ENCODE results near the gene VAMP4.
"Not testable (repeated sequence)": the region's sequence is repeated elsewhere in the genome, so short reads cannot be mapped to it uniquely, and the experiment has no call there.

VAMP4 gene

GRCh38 chr1:171739656-171740055 is 2.2 kb downstream of the VAMP4 start:
- peaks cover 12% of the 10 kb centered on the region for H3K36me3 ChIP-seq (ENCODE audit: insufficient read depth, insufficient read length, low read length)
- TF ChIP-seq ZNF274 (IDR thresholded peaks at IDR 0.05; ENCODE audit: low read depth, low read length) (no peak), SUZ12 (IDR thresholded peaks at IDR 0.05; ENCODE audit: extremely low read depth, insufficient read depth, insufficient read length) (no peak), YY1 (IDR thresholded peaks at IDR 0.05; ENCODE audit: insufficient read depth, insufficient read length) (no peak)
- H3K4me3 ChIP-seq (ENCODE audit: insufficient read length, low read depth) = no peak overlapping the region
- H3K9me3 ChIP-seq (ENCODE audit: insufficient read depth, low read length) = no peaks in the 10 kb centered on the region
- no peaks in the 10 kb centered on the region for H3K4me1 ChIP-seq (ENCODE audit: insufficient read depth, insufficient read length)
- no peaks in the 10 kb centered on the region for H3K27me3 ChIP-seq (ENCODE audit: insufficient read depth, insufficient read length)
- no peak for DNase-seq (ENCODE audit: low read depth, low spot score)
- no peak overlapping the region for H3K9ac ChIP-seq (ENCODE audit: insufficient read length, low read depth)

GRCh38 chr1:171738911-171739310 is 3.0 kb downstream of the VAMP4 start:
- Histone ChIP-seq H3K36me3 (ENCODE audit: insufficient read depth, insufficient read length, low read length) (peaks cover 12% of the 10 kb centered on the region), H3K4me3 (ENCODE audit: insufficient read length, low read depth) (no peak overlapping the region), H3K9me3 (ENCODE audit: insufficient read depth, low read length) (no peaks in the 10 kb centered on the region), H3K9ac (ENCODE audit: insufficient read length, low read depth) (no peak overlapping the region), H3K27me3 (ENCODE audit: insufficient read depth, insufficient read length) (no peaks in the 10 kb centered on the region), H3K4me1 (ENCODE audit: insufficient read depth, insufficient read length) (no peaks in the 10 kb centered on the region)
- TF ChIP-seq SUZ12 (IDR thresholded peaks at IDR 0.05; ENCODE audit: extremely low read depth, insufficient read depth, insufficient read length) = no peak
- TF ChIP-seq ZNF274 (IDR thresholded peaks at IDR 0.05; ENCODE audit: low read depth, low read length) = no peak
- TF ChIP-seq YY1 (IDR thresholded peaks at IDR 0.05; ENCODE audit: insufficient read depth, insufficient read length) = no peak
- no peak for DNase-seq (ENCODE audit: low read depth, low spot score)

GRCh38 chr1:171736196-171736595 is 5.7 kb downstream of the VAMP4 start:
- H3K27me3 ChIP-seq (ENCODE audit: insufficient read depth, insufficient read length) = no peaks in the 10 kb centered on the region
- no peak for DNase-seq (ENCODE audit: low read depth, low spot score)
- H3K4me1 ChIP-seq (ENCODE audit: insufficient read depth, insufficient read length) = no peaks in the 10 kb centered on the region
- peaks cover 15% of the 10 kb centered on the region for H3K36me3 ChIP-seq (ENCODE audit: insufficient read depth, insufficient read length, low read length)
- no peak overlapping the region for H3K4me3 ChIP-seq (ENCODE audit: insufficient read length, low read depth)
- no peak overlapping the region for H3K9ac ChIP-seq (ENCODE audit: insufficient read length, low read depth)
- no peaks in the 10 kb centered on the region for H3K9me3 ChIP-seq (ENCODE audit: insufficient read depth, low read length)
- TF ChIP-seq ZNF274 (IDR thresholded peaks at IDR 0.05; ENCODE audit: low read depth, low read length) = no peak
- no peak for TF ChIP-seq YY1 (IDR thresholded peaks at IDR 0.05; ENCODE audit: insufficient read depth, insufficient read length)
- TF ChIP-seq SUZ12 (IDR thresholded peaks at IDR 0.05; ENCODE audit: extremely low read depth, insufficient read depth, insufficient read length) = no peak

GRCh38 chr1:171730052-171730451 is 11.8 kb downstream of the VAMP4 start:
- Histone ChIP-seq H3K9ac (ENCODE audit: insufficient read length, low read depth) (no peak overlapping the region), H3K36me3 (ENCODE audit: insufficient read depth, insufficient read length, low read length) (peaks cover 3% of the 10 kb centered on the region), H3K27me3 (ENCODE audit: insufficient read depth, insufficient read length) (no peaks in the 10 kb centered on the region), H3K4me3 (ENCODE audit: insufficient read length, low read depth) (no peak overlapping the region), H3K9me3 (ENCODE audit: insufficient read depth, low read length) (no peaks in the 10 kb centered on the region), H3K4me1 (ENCODE audit: insufficient read depth, insufficient read length) (no peaks in the 10 kb centered on the region)
- DNase-seq (ENCODE audit: low read depth, low spot score) = no peak
- no peak for TF ChIP-seq SUZ12 (IDR thresholded peaks at IDR 0.05; ENCODE audit: extremely low read depth, insufficient read depth, insufficient read length)

- Histone ChIP-seq H3K27me3 (ENCODE audit: insufficient read depth, insufficient read length) (no peaks in the 10 kb centered on the region), H3K4me3 (ENCODE audit: insufficient read length, low read depth) (no peak overlapping the region), H3K4me1 (ENCODE audit: insufficient read depth, insufficient read length) (no peaks in the 10 kb centered on the region), H3K9me3 (ENCODE audit: insufficient read depth, low read length) (peaks cover 15% of the 10 kb centered on the region; the same call in 1 of the 2 replicates), H3K9ac (ENCODE audit: insufficient read length, low read depth) (no peak overlapping the region), H3K36me3 (ENCODE audit: insufficient read depth, insufficient read length, low read length) (no peaks in the 10 kb centered on the region)
- no peak for DNase-seq (ENCODE audit: low read depth, low spot score)
- no peak for TF ChIP-seq YY1 (IDR thresholded peaks at IDR 0.05; ENCODE audit: insufficient read depth, insufficient read length)
- no peak for TF ChIP-seq ZNF274 (IDR thresholded peaks at IDR 0.05; ENCODE audit: low read depth, low read length)
- TF ChIP-seq SUZ12 (IDR thresholded peaks at IDR 0.05; ENCODE audit: extremely low read depth, insufficient read depth, insufficient read length) = no peak
Measured at GRCh38 chr1:171727778-171728177, 14.1 kb downstream of the VAMP4 start.

GRCh38 chr1:171723180-171723579 is 18.7 kb downstream of the VAMP4 start:
- not testable (repeated sequence) for H3K36me3 ChIP-seq (ENCODE audit: insufficient read depth, insufficient read length, low read length); H3K4me3 ChIP-seq (ENCODE audit: insufficient read length, low read depth); H3K27me3 ChIP-seq (ENCODE audit: insufficient read depth, insufficient read length); DNase-seq (ENCODE audit: low read depth, low spot score); H3K4me1 ChIP-seq (ENCODE audit: insufficient read depth, insufficient read length); H3K9ac ChIP-seq (ENCODE audit: insufficient read length, low read depth)
- H3K9me3 ChIP-seq (ENCODE audit: insufficient read depth, low read length) = peaks cover 15% of the 10 kb centered on the region; the same call in 1 of the 2 replicates

GRCh38 chr1:171718848-171719247 is 23.0 kb downstream of the VAMP4 start:
- Histone ChIP-seq H3K36me3 (ENCODE audit: insufficient read depth, insufficient read length, low read length) (no peaks in the 10 kb centered on the region), H3K4me1 (ENCODE audit: insufficient read depth, insufficient read length) (no peaks in the 10 kb centered on the region), H3K4me3 (ENCODE audit: insufficient read length, low read depth) (no peak overlapping the region), H3K27me3 (ENCODE audit: insufficient read depth, insufficient read length) (no peaks in the 10 kb centered on the region), H3K9me3 (ENCODE audit: insufficient read depth, low read length) (peaks cover 10% of the 10 kb centered on the region; the same call in 1 of the 2 replicates), H3K9ac (ENCODE audit: insufficient read length, low read depth) (no peak overlapping the region)
- TF ChIP-seq SUZ12 (IDR thresholded peaks at IDR 0.05; ENCODE audit: extremely low read depth, insufficient read depth, insufficient read length) (no peak), ZNF274 (IDR thresholded peaks at IDR 0.05; ENCODE audit: low read depth, low read length) (no peak), YY1 (IDR thresholded peaks at IDR 0.05; ENCODE audit: insufficient read depth, insufficient read length) (no peak)
- DNase-seq (ENCODE audit: low read depth, low spot score) = no peak

- H3K4me1 ChIP-seq (ENCODE audit: insufficient read depth, insufficient read length) = no peaks in the 10 kb centered on the region
- H3K27me3 ChIP-seq (ENCODE audit: insufficient read depth, insufficient read length) = no peaks in the 10 kb centered on the region
- no peak for DNase-seq (ENCODE audit: low read depth, low spot score)
- H3K36me3 ChIP-seq (ENCODE audit: insufficient read depth, insufficient read length, low read length) = no peaks in the 10 kb centered on the region
- H3K9ac ChIP-seq (ENCODE audit: insufficient read length, low read depth) = no peak overlapping the region
- H3K9me3 ChIP-seq (ENCODE audit: insufficient read depth, low read length) = peaks cover 4% of the 10 kb centered on the region; the same call in 1 of the 2 replicates
- no peak overlapping the region for H3K4me3 ChIP-seq (ENCODE audit: insufficient read length, low read depth)
- no peak for TF ChIP-seq ZNF274 (IDR thresholded peaks at IDR 0.05; ENCODE audit: low read depth, low read length)
Measured at GRCh38 chr1:171718216-171718615, 23.6 kb downstream of the VAMP4 start.
